Heart left ventricle (tissue), 13 donors: ENCODE data around the gene BRD9.

Experiments used
- CTCF ChIP-seq, 12 donors: fragments of 200-600 bp; sonication (generic) in 4 of 12; IDR thresholded peaks; one replicate each; pipeline versions ENCODE4 v1.5.0 to v1.8.0; 2018 to 2022; ENCODE audit warnings: antibody characterized with exemption in 12 of 12, mild to moderate bottlenecking in 5 of 12
- POLR2A ChIP-seq, 2 donors: fragments of 450-650 bp; IDR thresholded peaks; one replicate each; pipeline ENCODE4 v1.6.1; 2017; ENCODE audit warnings: antibody characterized with exemption in 2 of 2, mild to moderate bottlenecking in 2 of 2, moderate library complexity in 2 of 2
- donor health status: ischemic (EF 13 %, LVEDD 7.1; RV severe dilation, severe dysfunction).
- donor health status: DM: no; HTN: yes; CAD: no.
- donor health status: DM: no; HTN: no; CAD: no.
- donor health status: ischemic (EF 25% LVEDD 6.9; RV normal size, moderate dysfunction).
- donor health status: ischemic (EF 25% LVEDD 5.7; RV mildly dilated, moderate dysfunction).
- donor health status: ischemic (EF 35%, LVEDD 5.7; RV mildly dilated, moderate dysfunction).
- donor health status: nonischemic (EF 11% LVEDD 7.7; RV severe dilation, severe dysfunction).
- donor health status: DM: yes; HTN: yes; CAD: no.
- donor health status: PGD.
- donor health status: ischemic (EF 29% LVEDD 5.4; RV normal size, mild dysfunction).
- donor health status: nonischemic (EF 23%, LVEDD 6.1; RV moderate dilation, normal function).

- TF ChIP-seq CTCF (IDR thresholded peaks at IDR 0.05) (no peak), POLR2A (IDR thresholded peaks at IDR 0.05) (no peak)
Measured at GRCh38 chr5:851553-851952, 41.0 kb downstream of the BRD9 start.
